ENCODE data around the gene DSCAM.

GRCh38 chr21:40613546-40614030 is 233.4 kb downstream of the DSCAM start:
- TF ChIP-seq, protein P1, sequence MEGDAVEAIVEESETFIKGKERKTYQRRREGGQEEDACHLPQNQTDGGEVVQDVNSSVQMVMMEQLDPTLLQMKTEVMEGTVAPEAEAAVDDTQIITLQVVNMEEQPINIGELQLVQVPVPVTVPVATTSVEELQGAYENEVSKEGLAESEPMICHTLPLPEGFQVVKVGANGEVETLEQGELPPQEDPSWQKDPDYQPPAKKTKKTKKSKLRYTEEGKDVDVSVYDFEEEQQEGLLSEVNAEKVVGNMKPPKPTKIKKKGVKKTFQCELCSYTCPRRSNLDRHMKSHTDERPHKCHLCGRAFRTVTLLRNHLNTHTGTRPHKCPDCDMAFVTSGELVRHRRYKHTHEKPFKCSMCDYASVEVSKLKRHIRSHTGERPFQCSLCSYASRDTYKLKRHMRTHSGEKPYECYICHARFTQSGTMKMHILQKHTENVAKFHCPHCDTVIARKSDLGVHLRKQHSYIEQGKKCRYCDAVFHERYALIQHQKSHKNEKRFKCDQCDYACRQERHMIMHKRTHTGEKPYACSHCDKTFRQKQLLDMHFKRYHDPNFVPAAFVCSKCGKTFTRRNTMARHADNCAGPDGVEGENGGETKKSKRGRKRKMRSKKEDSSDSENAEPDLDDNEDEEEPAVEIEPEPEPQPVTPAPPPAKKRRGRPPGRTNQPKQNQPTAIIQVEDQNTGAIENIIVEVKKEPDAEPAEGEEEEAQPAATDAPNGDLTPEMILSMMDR (IDR thresholded peaks at IDR 0.05; ENCODE audit: low read length), result no peak
- TF ChIP-seq EZH2 (IDR thresholded peaks at IDR 0.05; ENCODE audit: borderline replicate concordance, low read length), result no peak

All from OCI-LY1 (cell line).